HepG2 (cell line): ENCODE data around the gene CCNA2. TPM values are rescaled to one million over a fixed set of nuclear protein-coding genes. Genes with fewer than 3 reads are reported as not detected.

Experiments used
- ARNTL ChIP-seq: sonication (generic); formaldehyde crosslinking; IDR thresholded peaks from 2 replicates; pipeline ENCODE4 v1.4.0; 2020; ENCODE audit warnings: mild to moderate bottlenecking, missing genetic modification reagents
- BRCA1 ChIP-seq: sonication (generic); formaldehyde crosslinking; IDR thresholded peaks from 2 replicates; pipeline ENCODE4 v1.4.0; 2020; ENCODE audit warnings: missing genetic modification reagents
- ELF3 ChIP-seq: IDR thresholded peaks from 2 replicates; pipeline ENCODE4 v1.6.1; 2016; ENCODE audit warnings: missing genetic modification reagents, missing compliant biosample characterization
- FOSL2 ChIP-seq: sonication (generic); formaldehyde crosslinking; IDR thresholded peaks from 2 replicates; pipeline ENCODE4 v1.4.0; 2020; ENCODE audit warnings: missing genetic modification reagents
- IRX3 ChIP-seq: sonication (generic); formaldehyde crosslinking; IDR thresholded peaks from 2 replicates; pipeline ENCODE4 v1.8.1; 2023; ENCODE audit warnings: mild to moderate bottlenecking, low read depth, missing genetic modification reagents, borderline replicate concordance
- MATR3 ChIP-seq: sonication (generic); formaldehyde crosslinking; IDR thresholded peaks from 2 replicates; pipeline ENCODE4 v1.4.0; 2020; ENCODE audit warnings: missing genetic modification reagents
- MEF2D ChIP-seq: sonication (generic); formaldehyde crosslinking; IDR thresholded peaks from 2 replicates; pipeline ENCODE4 v1.5.1; 2020; ENCODE audit warnings: mild to moderate bottlenecking, missing genetic modification reagents
- MXI1 ChIP-seq: IDR thresholded peaks from 3 replicates; pipeline ENCODE4 v1.6.1; 2012; ENCODE audit warnings: low read depth, low read length, inconsistent platforms, borderline replicate concordance
- NFE2 ChIP-seq: sonication (generic); formaldehyde crosslinking; IDR thresholded peaks from 2 replicates; pipeline ENCODE4 v1.4.0; 2020; ENCODE audit warnings: missing genetic modification reagents
- NFKBIZ ChIP-seq: IDR thresholded peaks from 2 replicates; pipeline ENCODE4 v1.6.1; 2018; ENCODE audit warnings: missing genetic modification reagents, missing compliant biosample characterization
- PCBP1 ChIP-seq: fragments of 200-400 bp; formaldehyde crosslinking; IDR thresholded peaks from 2 replicates; pipeline ENCODE4 v1.6.1; 2017; ENCODE audit warnings: mild to moderate bottlenecking, low read depth, low read length, borderline replicate concordance
- RFX5 ChIP-seq: IDR thresholded peaks from 2 replicates; pipeline ENCODE4 v1.6.1; 2011; ENCODE audit warnings: low read depth, low read length, improper control_type of control experiment
- RNF2 ChIP-seq: fragments of 450-650 bp; conservative IDR thresholded peaks from 2 replicates; pipeline ENCODE4 v1.6.1; 2016; ENCODE audit warnings: low read depth
- SETDB1 ChIP-seq: sonication (generic); formaldehyde crosslinking; IDR thresholded peaks from 2 replicates; pipeline ENCODE4 v1.5.1; 2020; ENCODE audit warnings: missing genetic modification reagents, mild to moderate bottlenecking, borderline replicate concordance
- SYNCRIP ChIP-seq: fragments of 200-400 bp; formaldehyde crosslinking; IDR thresholded peaks from 2 replicates; pipeline ENCODE4 v1.6.1; 2018; ENCODE audit warnings: mild to moderate bottlenecking, low read depth, low read length; ENCODE audit not compliant: insufficient read depth
- TBP ChIP-seq: sonication (generic); formaldehyde crosslinking; IDR thresholded peaks from 2 replicates; pipeline ENCODE4 v1.5.0; 2020; ENCODE audit warnings: missing genetic modification reagents
- TBX3 ChIP-seq: fragments of 450-650 bp; IDR thresholded peaks from 2 replicates; pipeline ENCODE4 v1.6.1; 2017; ENCODE audit warnings: antibody characterized with exemption, mild to moderate bottlenecking, inconsistent platforms, borderline replicate concordance
- TOE1 ChIP-seq: sonication (generic); formaldehyde crosslinking; IDR thresholded peaks from 2 replicates; pipeline ENCODE4 v1.4.0; 2020; ENCODE audit warnings: mild to moderate bottlenecking, missing genetic modification reagents
- ZBTB3 ChIP-seq: sonication (generic); formaldehyde crosslinking; IDR thresholded peaks from 2 replicates; pipeline ENCODE4 v1.4.0; 2020; ENCODE audit warnings: low read depth, mild to moderate bottlenecking, moderate library complexity, missing genetic modification reagents, borderline replicate concordance
- ZEB1 ChIP-seq: IDR thresholded peaks from 2 replicates; pipeline ENCODE4 v1.6.1; 2012; ENCODE audit warnings: mild to moderate bottlenecking, low read depth, inconsistent platforms; ENCODE audit not compliant: insufficient replicate concordance
- ZKSCAN8 ChIP-seq: IDR thresholded peaks from 2 replicates; pipeline ENCODE4 v1.6.1; 2016; ENCODE audit warnings: borderline replicate concordance, missing genetic modification reagents, missing compliant biosample characterization
- ZMYM3 ChIP-seq: sonication (generic); formaldehyde crosslinking; IDR thresholded peaks from 2 replicates; pipeline ENCODE4 v1.5.1; 2020; ENCODE audit warnings: mild to moderate bottlenecking, missing genetic modification reagents
- ZNF431 ChIP-seq: sonication (generic); formaldehyde crosslinking; IDR thresholded peaks from 2 replicates; pipeline ENCODE4 v1.9.0; 2022; ENCODE audit warnings: missing genetic modification reagents, low read depth, mild to moderate bottlenecking, borderline replicate concordance
- ZNF563 ChIP-seq: sonication (generic); formaldehyde crosslinking; IDR thresholded peaks from 2 replicates; pipeline ENCODE4 v1.8.0; 2022; ENCODE audit warnings: mild to moderate bottlenecking, moderate library complexity, missing genetic modification reagents
- polyA plus RNA-seq, 8 experiments: library from polyadenylated mRNA; depleted of rRNA in 3 of 8; stranded (reverse) in 7 of 8; unstranded in 1 of 8; fragments of >200 nt; fragmentation: Illumina TruSeq in 4 of 8; extraction: Trizol in 4 of 8; gene quantifications; 2 replicates each; pipeline versions ENCODE4 v1.2.1 to v1.2.3, GENCODE V29; 2011 to 2016; ENCODE audit warnings: low read depth in 4 of 8, missing spikeins in 1 of 8, mixed read lengths in 1 of 8; ENCODE audit not compliant: insufficient read depth in 1 of 8
- total RNA-seq, 5 experiments: library from RNA; depleted of rRNA; stranded (reverse); fragments of >200 nt; fragmentation: Illumina TruSeq; extraction: Trizol; gene quantifications; 2 replicates each; pipeline ENCODE4 v1.2.3, GENCODE V29; 2016; ENCODE audit warnings: low read depth in 1 of 5
- TF ChIP-seq, protein P1 (sequence below): sonication (generic); formaldehyde crosslinking; IDR thresholded peaks from 2 replicates; pipeline ENCODE4 v1.5.0; 2020; ENCODE audit warnings: missing genetic modification reagents
- TF ChIP-seq, protein P2 (sequence below): sonication (generic); formaldehyde crosslinking; IDR thresholded peaks from 2 replicates; pipeline ENCODE4 v1.9.0; 2021; ENCODE audit warnings: missing genetic modification reagents, borderline replicate concordance
- TF ChIP-seq, protein P3 (sequence below): sonication (generic); formaldehyde crosslinking; IDR thresholded peaks from 2 replicates; pipeline ENCODE4 v1.8.1; 2023; ENCODE audit warnings: mild to moderate bottlenecking, moderate library complexity, missing genetic modification reagents

CCNA2 gene
- total and polyA plus RNA-seq, 2 of the 13 experiments (the other 11 are each of a cell fraction or from before 2014, with no cell fraction given) = 31.3 to 105 TPM

DNA sequence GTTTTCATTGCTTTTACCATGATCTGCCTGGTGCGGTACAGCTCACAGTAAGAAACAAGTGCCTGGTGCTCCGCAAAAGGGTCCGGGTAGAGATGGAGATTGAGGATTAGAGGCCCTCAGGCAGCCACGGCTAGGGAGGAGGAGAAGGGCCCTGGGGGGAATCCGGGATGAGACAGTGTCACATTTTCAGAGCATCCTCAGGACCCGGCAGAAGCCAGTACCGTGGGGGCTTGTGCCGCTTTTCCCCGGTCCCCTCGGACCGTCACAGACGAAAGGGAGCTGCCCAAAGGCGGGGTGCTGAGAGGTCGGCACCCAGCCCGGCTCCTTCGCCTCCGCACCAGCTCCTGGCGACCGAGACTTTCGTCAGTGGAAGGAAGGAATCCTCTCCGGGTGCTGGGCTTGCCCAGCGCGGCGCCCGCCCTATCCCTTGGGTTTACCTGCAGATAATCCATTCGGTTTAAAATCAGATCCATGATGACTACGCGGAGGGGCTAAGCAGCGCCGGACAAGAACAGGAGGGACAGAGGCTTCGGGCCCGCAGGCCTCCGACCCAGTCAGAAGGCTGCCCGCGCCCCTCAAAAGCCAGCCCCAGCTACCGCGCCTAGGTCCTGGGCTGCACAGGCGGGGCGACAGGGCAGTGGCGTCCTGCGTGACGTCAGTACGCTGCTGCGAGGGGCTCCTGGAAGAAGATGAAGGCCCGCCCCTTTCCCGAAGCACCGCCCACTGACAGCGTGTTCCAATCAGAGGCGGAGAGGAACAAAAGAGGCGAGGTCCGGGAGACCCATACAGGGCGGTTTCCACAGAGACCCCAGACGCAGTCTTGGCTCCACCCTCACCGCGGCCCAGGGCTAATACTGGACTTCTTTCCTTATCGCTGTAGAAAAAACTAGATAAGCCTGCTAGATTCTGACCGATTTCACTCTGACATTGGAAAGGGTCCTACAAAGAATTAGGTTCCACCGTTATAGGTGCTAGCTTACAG, 46.4 kb upstream of the CCNA2 start, which contains the start of gene BBS7 (continued):
- TF ChIP-seq RNF2 (peak; percentile 62; the same call in 1 of the 2 replicates), ARNTL (no peak), SYNCRIP (no peak), NFKBIZ (CRISPR knock-in tag) (no peak), MEF2D (CRISPR knock-in tag) (no peak), MXI1 (no peak; the same call in 2 of the 3 replicates), ZNF431 (CRISPR knock-in tag) (peak; percentile 44; the same call in 1 of the 2 replicates), SETDB1 (CRISPR knock-in tag) (no peak), NFE2 (CRISPR knock-in tag) (no peak), ELF3 (no peak), RFX5 (peak; percentile 61), BRCA1 (no peak), ZNF563 (peak; percentile 65; the same call in 1 of the 2 replicates), TBP (no peak), TOE1 (no peak), ZKSCAN8 (CRISPR knock-in tag) (no peak), IRX3 (no peak), MATR3 (CRISPR knock-in tag) (no peak), TBX3 (no peak), FOSL2 (peak; percentile 34), ZEB1 (no peak), ZBTB3 (CRISPR knock-in tag) (no peak), ZMYM3 (CRISPR knock-in tag) (no peak; the same call in 1 of the 2 replicates), PCBP1 (no peak)
- TF ChIP-seq, protein P1, sequence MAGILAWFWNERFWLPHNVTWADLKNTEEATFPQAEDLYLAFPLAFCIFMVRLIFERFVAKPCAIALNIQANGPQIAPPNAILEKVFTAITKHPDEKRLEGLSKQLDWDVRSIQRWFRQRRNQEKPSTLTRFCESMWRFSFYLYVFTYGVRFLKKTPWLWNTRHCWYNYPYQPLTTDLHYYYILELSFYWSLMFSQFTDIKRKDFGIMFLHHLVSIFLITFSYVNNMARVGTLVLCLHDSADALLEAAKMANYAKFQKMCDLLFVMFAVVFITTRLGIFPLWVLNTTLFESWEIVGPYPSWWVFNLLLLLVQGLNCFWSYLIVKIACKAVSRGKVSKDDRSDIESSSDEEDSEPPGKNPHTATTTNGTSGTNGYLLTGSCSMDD (CRISPR knock-in tag) = no peak
- TF ChIP-seq, protein P2, sequence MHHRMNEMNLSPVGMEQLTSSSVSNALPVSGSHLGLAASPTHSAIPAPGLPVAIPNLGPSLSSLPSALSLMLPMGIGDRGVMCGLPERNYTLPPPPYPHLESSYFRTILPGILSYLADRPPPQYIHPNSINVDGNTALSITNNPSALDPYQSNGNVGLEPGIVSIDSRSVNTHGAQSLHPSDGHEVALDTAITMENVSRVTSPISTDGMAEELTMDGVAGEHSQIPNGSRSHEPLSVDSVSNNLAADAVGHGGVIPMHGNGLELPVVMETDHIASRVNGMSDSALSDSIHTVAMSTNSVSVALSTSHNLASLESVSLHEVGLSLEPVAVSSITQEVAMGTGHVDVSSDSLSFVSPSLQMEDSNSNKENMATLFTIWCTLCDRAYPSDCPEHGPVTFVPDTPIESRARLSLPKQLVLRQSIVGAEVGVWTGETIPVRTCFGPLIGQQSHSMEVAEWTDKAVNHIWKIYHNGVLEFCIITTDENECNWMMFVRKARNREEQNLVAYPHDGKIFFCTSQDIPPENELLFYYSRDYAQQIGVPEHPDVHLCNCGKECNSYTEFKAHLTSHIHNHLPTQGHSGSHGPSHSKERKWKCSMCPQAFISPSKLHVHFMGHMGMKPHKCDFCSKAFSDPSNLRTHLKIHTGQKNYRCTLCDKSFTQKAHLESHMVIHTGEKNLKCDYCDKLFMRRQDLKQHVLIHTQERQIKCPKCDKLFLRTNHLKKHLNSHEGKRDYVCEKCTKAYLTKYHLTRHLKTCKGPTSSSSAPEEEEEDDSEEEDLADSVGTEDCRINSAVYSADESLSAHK (CRISPR knock-in tag) = peak; percentile 27; the same call in 1 of the 2 replicates
- TF ChIP-seq, protein P3, sequence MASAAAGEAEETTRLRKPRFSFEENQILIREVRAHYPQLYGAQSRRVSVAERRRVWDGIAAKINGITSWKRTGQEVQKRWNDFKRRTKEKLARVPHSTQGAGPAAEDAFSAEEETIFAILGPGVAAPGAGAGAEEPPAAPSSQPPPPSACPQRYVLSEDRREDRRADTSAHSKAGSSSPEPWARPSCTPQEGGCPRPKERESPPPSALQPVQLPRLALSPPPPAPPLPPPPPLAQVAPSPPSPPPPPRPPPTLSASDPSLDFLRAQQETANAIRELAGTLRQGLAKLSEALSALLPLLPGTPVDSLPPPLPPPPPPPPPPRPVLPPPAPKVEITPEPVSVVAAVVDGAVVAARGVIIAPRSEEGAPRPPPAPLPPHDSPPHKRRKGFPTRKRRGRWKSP (CRISPR knock-in tag) = no peak
